Activated B cell treated with CpG ODN at 0.5 μM for 24 hours (primary cell): Measurements from ENCODE around the gene SELENOI. TPM values are rescaled to one million over a fixed set of nuclear protein-coding genes. Genes with fewer than 3 reads are reported as not detected.

Experiments used
- ATAC-seq: fragments of 200-7000 bp; cut with Tn5 transposase; one replicate; pipeline ENCODE4 v1.10.0; 2021; ENCODE audit warnings: low read depth, mild to moderate bottlenecking, moderate library complexity
- CTCF ChIA-PET: fragments of 350-600 bp; sonication (Branson Sonifier 250); formaldehyde crosslinking; loops from one replicate; lab custom pipeline; 2021; ENCODE audit warnings: antibody characterized with exemption; lab: Charles Lee
- POLR2A ChIA-PET: fragments of 350-600 bp; sonication (Branson Sonifier 250); formaldehyde crosslinking; loops from one replicate; lab custom pipeline; 2021; ENCODE audit warnings: antibody characterized with exemption; lab: Charles Lee
- DNase-seq: peaks from one replicate; pipeline ENCODE4 v3.0.0; 2022
- H3K27ac Mint-ChIP-seq: one replicate; pipeline ENCODE4 v1.8.0; 2020; ENCODE audit warnings: mixed read lengths
- H3K27me3 Mint-ChIP-seq: one replicate; pipeline ENCODE4 v1.8.0; 2021; ENCODE audit warnings: mixed read lengths
- H3K36me3 Mint-ChIP-seq: one replicate; pipeline ENCODE4 v1.8.0; 2021; ENCODE audit warnings: low read depth, mixed read lengths
- H3K4me1 Mint-ChIP-seq: one replicate; pipeline ENCODE4 v1.8.0; 2021; ENCODE audit warnings: mixed read lengths
- H3K4me3 Mint-ChIP-seq: one replicate; pipeline ENCODE4 v1.8.0; 2020; ENCODE audit warnings: mild to moderate bottlenecking, mixed read lengths
- H3K9me3 Mint-ChIP-seq: one replicate; pipeline ENCODE4 v1.8.0; 2020; ENCODE audit warnings: mixed read lengths
- intact Hi-C: fragments of 100-400 bp; cut with micrococcal nuclease; formaldehyde crosslinking; loops from one replicate; pipeline ENCODE4 v1.15.1; 2024
- total RNA-seq: library from RNA; stranded (reverse); gene quantifications from 2 replicates; pipeline ENCODE4 v1.2.3, GENCODE V29; 2022
- TF ChIP-seq, protein P1 (sequence below): fragments of 200-600 bp; IDR thresholded peaks from one replicate; pipeline ENCODE4 v1.8.0; 2022; ENCODE audit warnings: antibody characterized with exemption, mild to moderate bottlenecking

The SELENOI gene
- total RNA-seq, 1 donor from 2014 or later = 21.1 TPM

DNA sequence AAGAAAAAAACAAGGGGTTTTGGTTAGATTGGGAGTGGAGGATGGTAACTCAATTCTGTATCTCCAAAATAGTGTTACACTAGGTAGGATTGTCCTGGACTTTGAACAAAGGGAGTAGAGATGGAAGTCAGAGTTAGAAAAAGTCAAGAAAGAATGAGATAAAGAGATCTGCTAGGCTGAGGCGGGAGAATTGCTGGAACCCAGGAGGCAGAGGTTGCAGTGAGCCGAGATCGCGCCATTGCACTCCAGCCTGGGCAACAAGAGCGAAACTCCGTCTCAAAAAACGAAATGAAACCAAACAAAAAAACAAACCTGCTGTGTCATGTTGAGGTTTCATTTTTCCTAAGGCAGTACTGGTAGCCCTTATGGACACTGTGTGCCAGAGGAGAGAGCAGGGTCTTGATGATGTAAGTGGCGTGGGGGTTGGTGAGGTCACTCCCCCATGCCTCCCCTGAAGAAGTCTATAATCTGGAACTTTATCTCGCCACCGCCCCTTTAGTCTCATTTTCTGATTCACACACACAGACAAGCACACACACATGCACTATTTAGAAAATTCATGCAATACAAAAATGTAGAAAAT lies 66.2 kb downstream of the SELENOI start:
- ChIA-PET POLR2A (no interaction called here), CTCF (no interaction called here)
- peaks cover 8% of the 10 kb centered on the region for H3K4me1 Mint-ChIP-seq
- H3K36me3 Mint-ChIP-seq = no peaks in the 10 kb centered on the region
- DNase-seq (no peak), ATAC-seq (peak; percentile 28)
- intact Hi-C loops = no loop called here
- peak overlapping the region; percentile 47 for H3K4me3 Mint-ChIP-seq
- TF ChIP-seq, protein P1, sequence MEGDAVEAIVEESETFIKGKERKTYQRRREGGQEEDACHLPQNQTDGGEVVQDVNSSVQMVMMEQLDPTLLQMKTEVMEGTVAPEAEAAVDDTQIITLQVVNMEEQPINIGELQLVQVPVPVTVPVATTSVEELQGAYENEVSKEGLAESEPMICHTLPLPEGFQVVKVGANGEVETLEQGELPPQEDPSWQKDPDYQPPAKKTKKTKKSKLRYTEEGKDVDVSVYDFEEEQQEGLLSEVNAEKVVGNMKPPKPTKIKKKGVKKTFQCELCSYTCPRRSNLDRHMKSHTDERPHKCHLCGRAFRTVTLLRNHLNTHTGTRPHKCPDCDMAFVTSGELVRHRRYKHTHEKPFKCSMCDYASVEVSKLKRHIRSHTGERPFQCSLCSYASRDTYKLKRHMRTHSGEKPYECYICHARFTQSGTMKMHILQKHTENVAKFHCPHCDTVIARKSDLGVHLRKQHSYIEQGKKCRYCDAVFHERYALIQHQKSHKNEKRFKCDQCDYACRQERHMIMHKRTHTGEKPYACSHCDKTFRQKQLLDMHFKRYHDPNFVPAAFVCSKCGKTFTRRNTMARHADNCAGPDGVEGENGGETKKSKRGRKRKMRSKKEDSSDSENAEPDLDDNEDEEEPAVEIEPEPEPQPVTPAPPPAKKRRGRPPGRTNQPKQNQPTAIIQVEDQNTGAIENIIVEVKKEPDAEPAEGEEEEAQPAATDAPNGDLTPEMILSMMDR = no peak
- H3K27me3 Mint-ChIP-seq = peaks cover 10% of the 10 kb centered on the region
- no peak overlapping the region for H3K27ac Mint-ChIP-seq
- H3K9me3 Mint-ChIP-seq = no peaks in the 10 kb centered on the region

DNA sequence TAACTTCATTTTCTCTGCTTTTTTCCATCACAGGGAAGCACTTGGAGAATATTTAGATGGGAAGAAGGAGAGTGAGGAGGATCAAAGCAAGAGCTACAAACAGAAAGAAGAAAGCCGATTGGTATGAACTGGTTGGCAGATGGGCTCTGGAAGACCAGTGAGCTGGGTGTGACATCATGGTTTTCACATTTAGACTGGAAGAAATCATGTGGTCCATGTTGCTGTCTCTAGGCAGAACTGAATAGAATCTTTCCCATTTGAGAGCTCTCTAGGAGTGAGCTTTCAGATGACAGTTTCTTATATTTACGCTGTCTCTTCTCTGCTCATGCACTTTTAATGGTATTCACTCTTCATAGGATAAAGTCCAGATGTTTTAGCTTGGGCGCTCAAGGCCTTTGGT lies 68.4 kb downstream of the SELENOI start:
- Mint-ChIP-seq H3K4me3 (no peak overlapping the region), H3K27ac (no peak overlapping the region), H3K9me3 (no peaks in the 10 kb centered on the region), H3K27me3 (peaks cover 6% of the 10 kb centered on the region), H3K36me3 (no peaks in the 10 kb centered on the region), H3K4me1 (peaks cover 8% of the 10 kb centered on the region)
- CTCF ChIA-PET = no interaction called here
- POLR2A ChIA-PET = no interaction called here
- DNase-seq (no peak), ATAC-seq (no peak)
- intact Hi-C loops = no loop called here
- TF ChIP-seq, protein P1 = no peak

DNA sequence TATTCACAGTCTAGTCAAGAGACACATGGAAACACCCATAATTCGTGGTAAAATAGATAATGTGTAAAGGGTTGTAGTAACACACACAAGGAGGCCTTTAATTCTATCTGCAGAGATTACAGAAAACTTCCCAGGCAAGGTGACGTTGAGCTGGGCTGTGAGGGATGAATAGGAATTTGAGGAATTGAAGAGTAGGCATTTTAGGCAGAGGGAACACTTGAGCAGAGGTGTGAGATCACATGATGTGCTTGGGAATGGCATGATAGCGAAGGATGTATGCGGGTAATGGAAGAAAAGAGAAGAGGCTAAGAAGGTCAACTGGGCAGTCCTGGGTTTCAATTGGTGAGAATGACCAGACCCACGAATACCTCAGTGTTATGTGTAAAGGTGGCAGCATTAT lies 76.0 kb downstream of the SELENOI start:
- intact Hi-C loops = no loop called here
- ChIA-PET POLR2A (no interaction called here), CTCF (no interaction called here)
- no peaks in the 10 kb centered on the region for H3K36me3 Mint-ChIP-seq
- H3K9me3 Mint-ChIP-seq = no peaks in the 10 kb centered on the region
- TF ChIP-seq, protein P1 = no peak
- no peaks in the 10 kb centered on the region for H3K4me1 Mint-ChIP-seq
- no peak overlapping the region for H3K27ac Mint-ChIP-seq
- H3K27me3 Mint-ChIP-seq = peaks cover 4% of the 10 kb centered on the region
- DNase-seq (no peak), ATAC-seq (no peak)
- H3K4me3 Mint-ChIP-seq = no peak overlapping the region

DNA sequence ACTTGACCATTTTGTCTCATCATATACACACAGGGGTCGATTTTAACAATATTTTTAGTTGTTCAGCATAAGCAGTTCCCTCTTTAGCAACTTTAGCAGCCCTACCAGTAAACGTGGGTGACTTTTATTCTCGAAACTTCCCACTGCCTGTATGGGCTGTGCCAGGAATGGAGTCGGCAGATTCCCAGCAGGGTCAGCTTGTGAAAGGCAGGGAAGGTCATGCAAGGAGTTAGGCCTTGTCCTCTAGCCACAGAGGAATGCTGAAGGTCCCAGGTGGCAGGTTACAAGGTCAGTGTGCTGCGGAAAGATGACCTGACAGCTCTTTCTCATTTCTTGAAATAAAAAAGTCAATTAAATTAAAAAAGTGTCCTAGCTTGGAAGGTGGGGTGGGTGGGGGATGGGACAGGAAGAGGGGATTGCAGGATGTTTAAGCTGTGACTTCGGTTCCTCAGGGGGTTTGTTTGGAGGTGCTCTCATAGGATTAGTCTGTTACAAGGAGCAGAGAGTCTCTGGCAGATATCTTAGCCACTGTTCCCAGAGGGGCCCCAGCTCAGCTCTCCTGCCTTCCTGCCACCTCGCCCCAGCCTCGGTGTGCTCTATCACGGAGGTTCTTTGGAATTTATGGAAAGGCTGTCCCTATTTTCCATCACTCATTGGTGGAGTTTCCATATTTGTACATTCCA lies 77.1 kb downstream of the SELENOI start:
- TF ChIP-seq, protein P1 = no peak
- no peak for ATAC-seq

DNA sequence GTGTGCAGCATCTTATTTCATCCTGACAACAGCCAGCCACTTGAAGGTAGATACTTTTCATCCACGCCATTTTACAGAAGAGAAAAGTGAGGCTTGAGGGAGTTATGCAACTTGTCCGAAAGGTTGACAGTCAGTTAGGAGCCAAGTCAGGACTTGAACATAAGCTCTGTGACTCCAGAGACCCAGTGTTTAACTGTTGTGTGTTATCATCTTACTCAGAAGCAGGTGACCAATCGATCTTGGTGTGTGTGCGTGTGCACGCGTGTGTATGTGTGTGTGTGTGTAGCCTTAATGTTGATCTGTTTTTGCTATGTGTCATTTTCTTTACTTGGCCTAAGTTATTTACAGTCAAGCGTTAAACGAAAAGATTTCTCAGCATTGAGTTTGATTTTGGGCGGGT lies 77.8 kb downstream of the SELENOI start:
- intact Hi-C loops = no loop called here
- TF ChIP-seq, protein P1 = no peak
- no peaks in the 10 kb centered on the region for H3K27me3 Mint-ChIP-seq

More for the DNA sequence above, 77.1 kb downstream of the SELENOI start:
- POLR2A ChIA-PET = no interaction called here
- Mint-ChIP-seq H3K36me3 (no peaks in the 10 kb centered on the region), H3K4me1 (no peaks in the 10 kb centered on the region), H3K27ac (no peak overlapping the region), H3K4me3 (no peak overlapping the region), H3K9me3 (no peaks in the 10 kb centered on the region), H3K27me3 (peaks cover 2% of the 10 kb centered on the region)
- CTCF ChIA-PET = no interaction called here
- intact Hi-C loops = no loop called here
- no peak for DNase-seq

More for the DNA sequence above, 77.8 kb downstream of the SELENOI start:
- no peaks in the 10 kb centered on the region for H3K9me3 Mint-ChIP-seq
- no peaks in the 10 kb centered on the region for H3K4me1 Mint-ChIP-seq
- ATAC-seq (no peak), DNase-seq (no peak)
- no peaks in the 10 kb centered on the region for H3K36me3 Mint-ChIP-seq
- ChIA-PET CTCF (no interaction called here), POLR2A (no interaction called here)
- H3K27ac Mint-ChIP-seq = no peak overlapping the region
- H3K4me3 Mint-ChIP-seq = no peak overlapping the region
